GM12874 (cell line): ENCODE measurements around the gene GRID2IP.

Source experiments
- CTCF ChIP-seq: IDR thresholded peaks from 2 replicates; pipeline ENCODE4 v1.5.1; 2011; ENCODE audit warnings: low read depth, mild to moderate bottlenecking, control low read depth, low read length, moderate library complexity; ENCODE audit not compliant: insufficient read depth

GRID2IP gene

GRCh38 chr7:6453734-6454133, 97.5 kb downstream of the GRID2IP start:
- no peak for TF ChIP-seq CTCF

- TF ChIP-seq CTCF: no peak
Observed at GRCh38 chr7:6451224-6451705, 100.0 kb downstream of the GRID2IP start.

DNA sequence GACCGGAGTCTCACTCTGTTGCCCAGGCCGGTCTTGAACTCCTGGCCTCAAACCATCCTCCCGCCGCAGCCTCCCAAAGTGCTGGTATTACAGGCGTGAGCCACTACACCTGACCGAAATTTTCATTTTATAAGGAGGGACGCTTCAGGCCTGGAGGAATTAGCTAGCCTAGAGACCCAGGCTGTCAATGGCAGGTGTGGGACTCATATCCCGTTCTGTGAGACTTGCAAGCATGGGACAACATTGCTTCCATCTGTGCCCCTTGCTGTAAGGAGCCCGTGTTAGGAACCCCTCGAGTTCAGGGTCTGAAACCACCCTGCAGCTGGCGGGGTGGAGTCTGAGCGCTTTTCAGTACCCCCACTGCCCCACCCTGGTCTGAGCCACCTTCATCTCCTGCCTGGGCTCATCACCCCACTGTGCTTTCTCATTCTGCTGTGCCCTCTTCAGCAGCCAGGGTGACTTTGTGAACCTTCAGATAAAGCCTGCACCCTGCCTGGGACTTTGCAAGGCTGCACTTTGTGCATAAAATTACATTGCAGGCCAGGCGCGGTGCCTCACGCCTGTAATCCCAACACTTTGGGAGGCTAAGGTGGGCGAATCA, 102.2 kb downstream of the GRID2IP start:
- no peak for TF ChIP-seq CTCF

DNA sequence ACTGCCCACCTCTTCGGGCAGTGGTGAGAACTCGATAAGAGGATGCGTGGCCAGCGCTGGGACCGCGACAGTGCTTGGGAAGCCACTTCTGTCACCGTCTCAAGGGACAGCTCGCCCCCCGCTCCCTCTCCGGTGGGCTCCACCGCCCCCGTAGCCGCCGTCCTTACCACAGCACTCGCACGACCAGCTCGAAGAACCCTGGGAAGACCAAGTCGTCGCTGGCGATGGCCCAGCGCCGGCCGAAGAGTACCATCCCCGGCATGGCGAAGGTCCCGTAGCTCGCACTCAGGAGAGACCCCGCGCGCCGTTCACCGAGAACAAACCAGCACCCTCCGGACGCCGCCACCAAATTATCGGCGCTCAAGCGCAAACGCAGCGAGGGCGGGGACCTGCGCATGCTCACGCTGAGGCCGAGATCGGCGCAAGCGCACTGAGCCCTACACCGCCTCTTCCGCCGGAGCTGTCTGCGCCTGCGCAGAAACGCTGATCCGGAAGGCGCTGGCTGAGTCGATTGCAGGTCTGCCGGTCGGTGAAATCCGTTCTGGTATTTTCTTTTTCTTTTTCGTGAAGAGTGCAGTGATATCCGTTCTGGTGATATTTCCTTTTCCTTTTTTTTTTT, 103.6 kb downstream of the GRID2IP start, which contains the start of gene DAGLB:
Gene DAGLB (minus strand): TSS at position 374 of the 619 bp plus-strand sequence. CDS start 112 bp downstream, at position 262.
- no peak for TF ChIP-seq CTCF
